Umbilical cord (tissue), 2 donors: ENCODE data around the gene UQCR10. TPM values are rescaled to one million over a fixed set of nuclear protein-coding genes. Genes with fewer than 3 reads are reported as not detected.

Experiments used
- DNase-seq: peaks from one replicate; pipeline ENCODE4 v3.0.0-alpha.2; 2015; ENCODE audit warnings: low spot score
- total RNA-seq: library from RNA; depleted of rRNA; stranded (reverse); fragments of >200 nt; gene quantifications from one replicate; pipeline ENCODE4 v1.2.3, GENCODE V29; 2014; ENCODE audit warnings: low replicate concordance; ENCODE audit not compliant: insufficient read depth

The UQCR10 gene
- total RNA-seq, 1 donor from 2014 or later: 37.6 TPM

GRCh38 chr22:29798318-29798717, 31.1 kb downstream of the UQCR10 start:
- DNase-seq: no peak

GRCh38 chr22:29798801-29799200, 31.6 kb downstream of the UQCR10 start:
- DNase-seq: no peak

- peak; percentile 85 for DNase-seq
Measured at GRCh38 chr22:29799217-29799680, 32.1 kb downstream of the UQCR10 start.

GRCh38 chr22:29801153-29801552, 34.0 kb downstream of the UQCR10 start:
- peak; percentile 72 for DNase-seq

GRCh38 chr22:29801796-29802195, 34.6 kb downstream of the UQCR10 start:
- DNase-seq: no peak

GRCh38 chr22:29803190-29803589, 36.0 kb downstream of the UQCR10 start:
- DNase-seq: no peak

- no peak for DNase-seq
Measured at GRCh38 chr22:29804985-29805384, 37.8 kb downstream of the UQCR10 start.

GRCh38 chr22:29806196-29806595, 39.0 kb downstream of the UQCR10 start:
- DNase-seq: no peak

- no peak for DNase-seq
Measured at GRCh38 chr22:29810216-29810615, 43.0 kb downstream of the UQCR10 start.

- no peak for DNase-seq
Measured at GRCh38 chr22:29811377-29811776, 44.2 kb downstream of the UQCR10 start.

- no peak for DNase-seq
Measured at GRCh38 chr22:29813126-29813525, 46.0 kb downstream of the UQCR10 start.

- DNase-seq: no peak
Measured at GRCh38 chr22:29813563-29813962, 46.4 kb downstream of the UQCR10 start.

GRCh38 chr22:29814003-29814402, 46.8 kb downstream of the UQCR10 start:
- DNase-seq: no peak

GRCh38 chr22:29815580-29815979, 48.4 kb downstream of the UQCR10 start:
- no peak for DNase-seq

- no peak for DNase-seq
Measured at GRCh38 chr22:29816128-29816527, 49.0 kb downstream of the UQCR10 start.

GRCh38 chr22:29816539-29816938, 49.4 kb downstream of the UQCR10 start:
- no peak for DNase-seq

- no peak for DNase-seq
Measured at GRCh38 chr22:29816980-29817379, 49.8 kb downstream of the UQCR10 start.

- no peak for DNase-seq
Measured at GRCh38 chr22:29817724-29818123, 50.6 kb downstream of the UQCR10 start.

- DNase-seq: no peak
Measured at GRCh38 chr22:29819501-29819900, 52.3 kb downstream of the UQCR10 start.

Other genes starting within 250 kb of the UQCR10 start
- gene THOC5, start 213.6 kb upstream of the UQCR10 start, total RNA-seq: 26.5 TPM
- 30.1 TPM for gene NIPSNAP1, start 186.3 kb upstream of the UQCR10 start, total RNA-seq
- 25.5 TPM for gene NF2, start 163.7 kb upstream of the UQCR10 start, total RNA-seq
- gene CABP7, start 47.4 kb upstream of the UQCR10 start, total RNA-seq: 2.9 TPM
- 8.4 TPM for gene ZMAT5, start 362 bp upstream of the UQCR10 start, total RNA-seq
- 15.9 TPM for gene ASCC2, start 70.9 kb downstream of the UQCR10 start, total RNA-seq
- gene MTMR3, start 115.8 kb downstream of the UQCR10 start, total RNA-seq: 71.7 TPM